ENCODE data around the gene WDPCP. TPM values are rescaled to one million over a fixed set of nuclear protein-coding genes. Genes with fewer than 3 reads are reported as not detected.

WDPCP gene
- total and polyA plus RNA-seq, 2 of the 4 experiments (the other 2 are of a cell fraction) = 2.2 to 10.2 TPM

DNA sequence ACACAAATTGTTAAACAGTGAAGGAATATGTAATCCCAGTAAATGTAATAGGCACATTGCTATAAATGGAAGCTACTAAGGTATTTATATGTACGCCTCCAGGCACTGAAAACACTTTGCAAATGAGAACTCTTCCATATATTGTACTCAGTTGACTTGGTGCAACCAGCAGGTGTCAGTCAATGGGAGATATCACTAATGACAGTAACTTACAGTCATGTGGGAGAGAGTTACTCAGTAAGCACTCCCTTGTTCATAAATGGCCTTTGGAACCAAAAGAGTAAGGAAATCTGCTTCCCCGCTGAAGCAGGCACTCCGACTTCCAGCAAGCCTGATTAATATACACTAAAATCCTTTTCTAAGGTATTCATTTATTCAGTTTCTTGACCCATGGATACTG lies 6.4 kb upstream of the WDPCP start:
- H3K23ac ChIP-seq (ENCODE audit: low read depth, low read length) = no peak overlapping the region

More for the DNA sequence above, 6.4 kb upstream of the WDPCP start:
- Histone ChIP-seq H3K36me3 (ENCODE audit: control insufficient read depth, insufficient read depth, low read length) (peaks cover 7% of the 10 kb centered on the region), H3K27ac (ENCODE audit: insufficient read depth, low read length) (no peak overlapping the region), H3K9me1 (ENCODE audit: insufficient read depth, low read length) (no peaks in the 10 kb centered on the region), H2AFZ (replicated peaks; ENCODE audit: low read length, poor library complexity) (no peak overlapping the region), H2BK20ac (ENCODE audit: low read depth, low read length) (no peak overlapping the region), H3K27me3 (ENCODE audit: control insufficient read depth, insufficient read depth, low read length) (no peaks in the 10 kb centered on the region), H4K91ac (ENCODE audit: insufficient read depth, low read depth, low read length) (no peak overlapping the region), H2BK5ac (ENCODE audit: low read depth, low read length, poor library complexity, severe bottlenecking) (no peak overlapping the region), H3K4me3 (ENCODE audit: insufficient read depth, low read depth, low read length) (no peak overlapping the region), H3K14ac (replicated peaks; ENCODE audit: low read depth, low read length) (no peak overlapping the region), H3K79me1 (ENCODE audit: low read depth in 1 of 2, low read length in 2 of 2) (peaks cover 17 to 33% of the 10 kb centered on the region in 2 experiments), H4K5ac (ENCODE audit: low read depth, low read length) (no peak overlapping the region), H2BK15ac (ENCODE audit: low read depth, low read length) (no peak overlapping the region), H3K9me3 (ENCODE audit: control insufficient read depth, insufficient read depth, low read length) (no peaks in the 10 kb centered on the region), H3K18ac (ENCODE audit: low read depth, low read length) (no peak overlapping the region), H3K4ac (ENCODE audit: low read depth, low read length) (no peak overlapping the region), H3K56ac (ENCODE audit: extremely low read depth, insufficient read depth, low read length) (no peak overlapping the region), H3K4me2 (ENCODE audit: low read depth, low read length) (no peak overlapping the region), H3K4me1 (ENCODE audit: control insufficient read depth, insufficient read depth, low read length) (peaks cover 2% of the 10 kb centered on the region; the same call in 1 of the 2 replicates), H2BK120ac (ENCODE audit: low read depth, low read length) (no peak overlapping the region), H2AK9ac (replicated peaks; ENCODE audit: low read depth, low read length, poor library complexity) (no peak overlapping the region), H3K9ac (ENCODE audit: low read depth, low read length) (no peak overlapping the region), H2AK5ac (ENCODE audit: low read depth, low read length) (no peak overlapping the region), H4K20me1 (ENCODE audit: insufficient read depth, low read length) (no peaks in the 10 kb centered on the region), H4K8ac (ENCODE audit: low read depth in 2 of 2, low read length in 2 of 2) (no peak overlapping the region)
- in situ Hi-C loops (cut with MboI; ENCODE audit: low sequenced_read_pairs) (no loop called here), intact Hi-C loops (cut with micrococcal nuclease) (no loop called here), dilution Hi-C loops (cut with HindIII; ENCODE audit: low sequenced_read_pairs, unreplicated experiment) (no loop called here)
- BruUV-seq (replicated peaks) = no TSS peak
- ChIA-PET POLR2A (ENCODE audit: unreplicated experiment) (no interaction called here), CTCF (no interaction called here)
- TF ChIP-seq MAZ (IDR thresholded peaks at IDR 0.05; ENCODE audit: borderline replicate concordance, low read depth, low read length) = no peak
- no peak for TF ChIP-seq SMC3 (IDR thresholded peaks at IDR 0.05; ENCODE audit: low read depth, low read length)
- ATAC-seq (ENCODE audit: low read depth) (no peak), DNase-seq (no peak)
- WGBS, 2 experiments (ENCODE audit: extremely low coverage in 2 of 2, insufficient read length in 1 of 2) = no CpG with 5 or more reads among the region's 3 CpGs

Data from IMR-90 (cell line).